ENCODE measurements around the gene PLEKHG2.

DNA sequence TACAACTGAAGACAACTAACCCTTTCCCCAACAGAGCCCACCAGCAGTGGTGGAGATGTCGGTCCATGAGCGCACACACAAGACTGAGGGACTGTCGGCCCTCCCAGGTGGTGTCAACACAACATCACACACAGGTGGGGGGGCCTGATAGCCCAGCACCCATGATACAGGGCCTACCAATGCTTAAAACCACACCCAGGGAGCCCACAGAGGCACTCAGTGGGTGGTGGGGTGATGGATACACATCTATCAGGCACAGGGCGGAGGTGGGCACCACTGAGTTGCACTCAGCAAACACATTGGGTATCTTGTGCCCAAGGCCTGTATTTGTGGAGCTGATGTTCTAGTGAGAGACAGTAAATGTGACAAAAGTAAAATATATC is 12.8 kb upstream of the PLEKHG2 start:
- no peak for TF ChIP-seq POLR2A (IDR thresholded peaks at IDR 0.05)
- TF ChIP-seq, protein P1, sequence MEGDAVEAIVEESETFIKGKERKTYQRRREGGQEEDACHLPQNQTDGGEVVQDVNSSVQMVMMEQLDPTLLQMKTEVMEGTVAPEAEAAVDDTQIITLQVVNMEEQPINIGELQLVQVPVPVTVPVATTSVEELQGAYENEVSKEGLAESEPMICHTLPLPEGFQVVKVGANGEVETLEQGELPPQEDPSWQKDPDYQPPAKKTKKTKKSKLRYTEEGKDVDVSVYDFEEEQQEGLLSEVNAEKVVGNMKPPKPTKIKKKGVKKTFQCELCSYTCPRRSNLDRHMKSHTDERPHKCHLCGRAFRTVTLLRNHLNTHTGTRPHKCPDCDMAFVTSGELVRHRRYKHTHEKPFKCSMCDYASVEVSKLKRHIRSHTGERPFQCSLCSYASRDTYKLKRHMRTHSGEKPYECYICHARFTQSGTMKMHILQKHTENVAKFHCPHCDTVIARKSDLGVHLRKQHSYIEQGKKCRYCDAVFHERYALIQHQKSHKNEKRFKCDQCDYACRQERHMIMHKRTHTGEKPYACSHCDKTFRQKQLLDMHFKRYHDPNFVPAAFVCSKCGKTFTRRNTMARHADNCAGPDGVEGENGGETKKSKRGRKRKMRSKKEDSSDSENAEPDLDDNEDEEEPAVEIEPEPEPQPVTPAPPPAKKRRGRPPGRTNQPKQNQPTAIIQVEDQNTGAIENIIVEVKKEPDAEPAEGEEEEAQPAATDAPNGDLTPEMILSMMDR (IDR thresholded peaks at IDR 0.05) = no peak
